ENCODE measurements around the gene CFAP46.
"Not testable (repeated sequence)": the region's sequence is repeated elsewhere in the genome, so short reads cannot be mapped to it uniquely, and the experiment has no call there.

Gene CFAP46

GRCh38 chr10:132806110-132806509 is 136.3 kb downstream of the CFAP46 start:
- no peak for DNase-seq (ENCODE audit: low spot score)

DNA sequence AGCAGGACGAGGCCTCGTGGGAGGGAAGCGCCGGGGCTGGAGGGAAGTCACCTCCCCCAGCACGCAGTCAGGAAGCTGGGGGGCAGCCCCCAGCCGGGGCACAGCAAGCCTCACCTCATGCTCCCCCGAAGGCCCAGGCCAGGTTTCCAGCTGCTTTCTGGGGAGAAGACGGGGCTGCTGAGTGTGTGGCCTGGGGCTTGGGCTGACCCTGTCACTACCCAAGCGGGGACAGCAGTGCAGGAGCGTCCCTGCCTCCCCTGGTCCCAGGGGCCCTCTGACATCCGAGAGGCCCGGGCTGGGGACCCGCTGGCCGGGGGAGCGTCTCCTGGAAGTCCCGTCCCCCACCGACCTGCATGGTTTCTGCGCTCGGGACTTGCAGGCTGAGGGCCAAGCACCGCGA is 136.8 kb downstream of the CFAP46 start:
- no peak for DNase-seq (ENCODE audit: low spot score)

- DNase-seq (ENCODE audit: low spot score): no peak
Observed at GRCh38 chr10:132804785-132805426, 137.5 kb downstream of the CFAP46 start.

DNA sequence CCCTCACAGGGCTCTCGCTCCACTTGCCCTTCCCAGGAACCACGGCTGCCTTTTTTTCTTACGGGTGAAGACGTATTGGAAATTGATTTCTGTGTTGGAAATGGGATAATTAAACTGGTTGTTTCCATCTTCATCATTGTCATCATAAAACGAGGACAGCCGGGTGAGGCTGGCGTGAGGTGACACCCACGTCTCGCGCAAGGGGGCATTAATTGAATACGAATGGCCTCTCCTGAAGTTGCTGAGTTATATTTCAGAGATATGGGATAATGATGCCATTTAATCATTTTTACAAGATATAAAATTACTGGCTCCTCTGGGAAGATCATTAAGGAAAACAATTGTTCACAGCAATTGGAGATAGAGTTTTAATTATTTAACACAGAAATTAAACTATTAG is 138.1 kb downstream of the CFAP46 start:
- no peak for DNase-seq (ENCODE audit: low spot score)

- no peak for DNase-seq (ENCODE audit: low spot score)
Observed at GRCh38 chr10:132803416-132804210, 138.8 kb downstream of the CFAP46 start.

DNA sequence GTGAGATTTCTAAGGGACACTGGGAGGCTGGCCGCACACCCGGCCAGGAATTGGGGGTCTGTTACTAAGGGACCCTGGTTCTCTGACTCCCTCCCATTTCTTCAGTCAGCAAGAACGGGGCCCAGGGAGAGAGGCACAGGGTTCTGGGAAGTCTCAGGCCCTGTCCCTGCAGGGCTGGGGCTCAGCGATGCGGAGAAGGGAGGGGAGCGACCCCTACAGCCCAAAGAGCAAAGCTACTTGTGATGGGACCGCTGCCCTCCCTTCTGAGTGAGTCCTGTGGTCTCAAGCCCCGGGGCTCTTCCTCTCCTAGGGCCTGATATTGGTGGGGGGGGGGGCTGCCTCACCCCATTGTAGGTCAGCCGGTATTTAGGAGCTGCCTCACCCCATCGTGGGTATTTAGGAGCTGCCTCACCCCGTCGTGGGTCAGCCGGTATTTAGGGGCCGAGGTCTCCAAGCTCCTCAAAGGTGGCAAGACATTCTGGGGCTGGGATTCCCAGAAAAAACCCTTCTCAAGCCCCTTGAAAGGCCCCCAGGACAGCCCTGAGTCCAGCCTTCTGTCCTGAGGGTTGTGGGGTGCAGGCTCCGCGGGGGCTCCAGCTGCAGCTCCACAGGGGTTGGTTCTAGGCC is 139.6 kb downstream of the CFAP46 start:
- DNase-seq (ENCODE audit: low spot score): no peak

DNA sequence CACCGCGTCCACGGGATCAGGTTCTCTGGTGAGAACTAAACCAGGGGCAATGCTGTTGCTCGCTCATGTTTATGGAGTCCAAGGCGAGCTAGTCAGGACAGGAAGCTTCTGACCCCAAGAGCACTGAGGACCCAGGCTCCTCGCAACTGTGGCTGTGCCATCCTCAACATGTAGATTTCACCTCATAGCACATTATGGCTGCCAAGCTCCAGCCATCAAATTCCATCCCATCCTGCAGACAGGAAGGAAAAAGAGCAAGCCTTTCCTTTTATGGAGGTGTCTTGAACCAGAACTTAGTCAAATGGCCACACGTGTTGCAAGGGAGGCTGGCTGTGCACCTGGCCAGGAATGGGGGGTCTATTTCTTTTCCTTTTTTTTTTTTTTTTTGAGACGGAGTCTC is 140.3 kb downstream of the CFAP46 start:
- no peak for DNase-seq (ENCODE audit: low spot score)

GRCh38 chr10:132799865-132800264 is 142.5 kb downstream of the CFAP46 start:
- DNase-seq (ENCODE audit: low spot score): no peak

DNA sequence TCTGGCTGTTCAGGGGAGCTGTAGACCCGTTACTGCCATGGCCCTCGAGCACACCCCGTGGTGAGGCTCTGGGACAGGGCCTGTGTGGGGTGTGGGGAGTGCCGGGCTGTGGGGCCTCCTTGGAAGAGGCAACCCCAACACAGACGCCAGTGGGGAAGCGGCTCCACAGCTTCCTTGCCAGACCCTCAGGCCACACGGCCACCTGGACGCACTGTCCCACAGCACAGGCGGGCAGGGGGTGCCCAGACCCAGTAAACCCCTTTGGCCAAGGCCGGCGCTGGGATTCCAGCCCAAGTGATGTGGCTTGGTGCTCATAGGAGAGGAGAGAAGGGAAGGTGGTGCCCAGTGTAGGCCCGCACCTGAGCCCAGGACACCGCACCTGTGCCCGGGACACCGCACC is 143.5 kb downstream of the CFAP46 start:
- DNase-seq (ENCODE audit: low spot score): no peak

DNA sequence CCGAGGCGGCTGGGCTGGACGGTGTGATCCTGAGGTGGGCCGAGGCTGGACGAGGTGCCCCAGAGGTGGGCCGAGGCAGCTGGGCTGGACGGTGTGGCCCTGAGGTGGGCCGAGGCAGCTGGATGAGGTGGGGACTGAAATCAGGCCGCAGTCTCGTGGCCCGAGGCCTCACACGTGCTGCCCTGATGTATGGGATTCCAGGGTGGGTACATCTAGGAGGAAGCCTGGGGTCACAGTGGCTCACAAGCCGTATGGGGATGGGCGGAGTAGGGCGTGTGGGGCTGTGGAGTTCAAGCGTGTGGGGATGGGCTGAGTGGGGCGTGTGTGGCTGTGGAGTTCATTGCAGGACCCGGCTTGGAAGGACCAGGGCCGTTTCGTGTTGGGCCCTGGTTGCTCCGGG is 144.0 kb downstream of the CFAP46 start:
- no peak for DNase-seq (ENCODE audit: low spot score)

DNA sequence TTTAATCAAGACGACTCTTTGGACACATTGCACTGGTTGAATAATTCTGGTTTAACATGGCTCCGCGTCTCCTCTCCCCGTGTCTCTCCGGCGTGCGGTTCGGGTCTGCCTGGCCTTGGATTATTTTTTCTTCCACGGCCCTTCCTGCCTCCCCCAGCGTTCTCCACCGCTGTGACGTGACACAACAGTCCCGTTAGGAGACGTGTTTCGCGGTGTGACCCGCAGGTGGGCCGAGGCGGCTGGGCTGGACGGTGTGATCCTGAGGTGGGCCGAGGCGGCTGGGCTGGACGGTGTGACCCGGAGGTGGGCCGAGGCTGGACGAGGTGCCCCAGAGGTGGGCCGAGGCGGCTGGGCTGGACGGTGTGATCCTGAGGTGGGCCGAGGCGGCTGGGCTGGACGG is 144.4 kb downstream of the CFAP46 start:
- DNase-seq (ENCODE audit: low spot score): not testable (repeated sequence)

- DNase-seq (ENCODE audit: low spot score): no peak
Observed at GRCh38 chr10:132796846-132797245, 145.5 kb downstream of the CFAP46 start.

DNA sequence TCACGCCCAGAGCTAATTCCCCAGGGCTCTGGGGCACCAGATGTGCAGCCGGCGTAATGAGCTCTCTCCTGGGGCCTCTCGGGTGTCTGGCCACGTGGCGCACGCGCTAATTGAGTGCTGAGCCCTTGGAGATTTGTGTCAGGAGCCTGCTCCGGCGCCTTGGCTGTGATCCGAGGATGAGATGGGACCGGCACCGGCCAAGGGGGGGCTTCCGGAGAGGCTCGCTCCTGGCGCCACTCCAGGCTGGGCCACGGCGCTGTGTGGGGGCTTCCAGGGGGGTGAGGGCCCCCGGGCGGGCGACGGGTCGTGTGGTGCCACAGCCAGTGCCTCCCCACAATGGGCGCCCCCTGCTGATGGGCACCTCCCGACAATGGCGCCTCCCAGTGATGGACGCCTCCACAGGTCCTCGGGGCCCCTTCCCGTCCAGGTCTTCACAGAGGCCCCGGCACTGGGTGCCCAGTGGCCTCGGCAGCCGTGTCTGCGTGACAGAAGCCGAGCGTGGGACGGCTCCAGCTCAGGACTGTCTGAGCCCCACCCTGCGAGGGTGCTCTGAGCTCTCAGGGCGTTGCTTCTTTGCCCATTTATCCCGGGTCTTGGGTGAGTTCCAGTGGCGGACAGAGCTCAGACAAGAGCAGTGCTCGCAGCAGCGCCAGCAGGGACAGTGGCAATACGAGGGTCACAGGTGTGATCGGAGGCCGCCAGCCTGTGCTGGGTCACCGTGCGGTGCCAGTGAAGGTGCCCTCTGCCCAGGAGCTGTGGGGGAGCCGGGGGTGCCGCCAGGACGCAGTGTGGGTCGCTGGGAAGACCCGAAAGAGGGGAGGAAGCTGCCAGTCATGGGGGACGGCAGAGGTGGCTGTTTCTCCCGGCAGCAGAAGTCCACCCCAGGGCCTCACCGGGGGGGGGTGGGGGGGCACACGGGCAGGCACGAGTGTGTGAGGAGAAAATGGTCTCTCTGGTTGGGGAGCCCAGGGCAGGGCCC is 148.2 kb downstream of the CFAP46 start:
- DNase-seq (ENCODE audit: low spot score): no peak

GRCh38 chr10:132793213-132793612 is 149.2 kb downstream of the CFAP46 start:
- DNase-seq (ENCODE audit: low spot score): no peak

- DNase-seq (ENCODE audit: low spot score): no peak
Observed at GRCh38 chr10:132792796-132793195, 149.6 kb downstream of the CFAP46 start.

DNA sequence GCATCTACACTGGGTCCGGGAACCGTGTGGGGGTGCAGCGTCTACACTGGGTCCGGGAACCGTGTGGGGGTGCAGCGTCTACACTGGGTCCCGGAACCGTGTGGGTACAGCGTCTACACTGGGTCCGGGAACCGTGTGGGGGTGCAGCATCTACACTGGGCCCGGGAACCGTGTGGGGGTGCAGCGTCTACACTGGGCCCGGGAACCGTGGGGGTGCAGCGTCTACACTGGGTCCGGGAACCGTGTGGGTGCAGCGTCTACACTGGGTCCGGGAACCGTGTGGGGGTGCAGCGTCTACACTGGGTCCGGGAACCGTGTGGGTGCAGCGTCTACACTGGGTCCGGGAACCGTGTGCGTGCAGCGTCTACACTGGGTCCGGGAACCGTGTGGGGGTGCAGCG is 150.3 kb downstream of the CFAP46 start:
- not testable (repeated sequence) for DNase-seq (ENCODE audit: low spot score)

DNA sequence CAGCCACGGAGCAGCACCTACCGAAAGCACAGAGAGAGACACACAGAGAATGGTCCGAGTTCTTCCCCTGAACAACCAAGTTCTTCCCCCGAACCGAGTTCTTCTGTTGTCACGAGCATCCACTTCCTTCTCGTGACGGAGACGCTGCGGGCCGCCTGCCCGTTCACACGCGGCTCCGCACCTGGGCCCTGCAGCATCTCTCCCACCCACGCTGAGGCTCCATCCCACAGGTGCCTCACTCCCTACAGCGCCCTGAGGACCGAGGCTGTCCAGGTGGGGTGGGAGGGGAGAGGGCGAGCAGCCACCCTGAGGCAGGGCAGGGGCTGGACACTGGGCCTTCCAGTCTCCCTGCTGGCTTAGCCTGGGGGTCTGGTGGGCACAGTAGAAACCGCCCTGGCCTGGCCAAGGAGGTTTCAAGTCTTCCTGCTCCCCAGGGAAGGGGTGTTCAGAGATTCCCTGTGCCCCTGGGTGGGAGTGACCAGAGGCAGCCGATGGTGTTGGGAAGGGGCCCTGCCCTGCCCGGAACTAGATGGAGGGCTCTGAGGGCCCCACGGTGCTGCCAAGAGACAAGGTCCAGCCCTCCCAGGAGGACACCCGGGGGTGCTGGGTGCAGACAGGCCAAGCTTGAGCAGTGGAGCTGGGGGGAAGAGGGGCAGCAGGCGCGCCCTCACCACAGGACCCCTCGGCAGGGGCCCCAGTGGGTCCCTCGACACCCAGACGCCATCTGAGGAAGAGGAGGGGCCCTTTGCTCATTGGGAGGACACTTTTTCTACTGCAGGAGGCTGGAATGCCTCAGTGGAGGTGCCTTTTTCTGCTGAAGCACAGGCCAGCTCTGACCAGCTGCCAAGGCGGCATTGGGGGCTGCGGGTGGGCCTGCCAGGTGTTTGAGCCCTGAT is 151.2 kb downstream of the CFAP46 start:
- DNase-seq (ENCODE audit: low spot score): no peak

DNA sequence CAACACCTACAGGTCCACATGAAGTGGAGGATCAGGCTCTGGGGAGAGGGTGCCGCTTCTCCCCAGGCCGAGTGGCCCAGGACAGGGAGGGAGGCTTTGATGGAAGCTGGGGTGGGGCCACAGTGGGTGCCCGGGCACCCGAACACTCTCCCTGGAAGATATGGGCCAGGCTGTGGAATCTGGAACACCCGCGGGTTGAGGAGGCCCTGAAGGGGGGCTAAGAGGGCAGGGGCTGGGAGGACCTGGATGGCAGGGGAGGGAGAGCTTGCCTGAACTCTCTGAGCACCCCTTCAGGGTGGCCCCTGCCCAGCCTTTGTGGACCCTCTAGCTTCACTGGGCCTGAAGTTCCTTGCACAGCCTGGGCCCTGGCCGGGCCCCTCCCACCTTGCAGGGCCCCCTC is 151.9 kb downstream of the CFAP46 start:
- no peak for DNase-seq (ENCODE audit: low spot score)

GRCh38 chr10:132789659-132790148 is 152.7 kb downstream of the CFAP46 start:
- no peak for DNase-seq (ENCODE audit: low spot score)

GRCh38 chr10:132788831-132789219 is 153.5 kb downstream of the CFAP46 start:
- DNase-seq (ENCODE audit: low spot score): no peak
